SK-N-SH (cell line): ENCODE results near the gene TMEM120B. TPM values are rescaled to one million over a fixed set of nuclear protein-coding genes. Genes with fewer than 3 reads are reported as not detected.

Experiments
- CTCF ChIA-PET: fragments of 300-600, 350-600 bp; formaldehyde crosslinking; extraction: SDS; loops from one replicate; lab custom pipeline; 2021; lab: Yijun Ruan, JAX
- POLR2A ChIA-PET: fragments of 350-600 bp; sonication (Branson Sonifier 250); formaldehyde crosslinking; extraction: SDS; loops from one replicate; lab custom pipeline; 2020; ENCODE audit warnings: antibody characterized with exemption, inconsistent platforms; lab: Yijun Ruan, JAX
- DNase-seq: peaks from one replicate; pipeline ENCODE4 v3.0.0; 2012
- H2AFZ ChIP-seq: fragments of 200-600 bp; sonication (generic); 2 replicates; pipeline ENCODE4 v1.8.1; 2016; ENCODE audit warnings: antibody characterized with exemption, mild to moderate bottlenecking, low read depth
- H3F3A ChIP-seq: fragments of 200-600 bp; sonication (generic); replicated peaks from 2 replicates; pipeline ENCODE3; 2016; ENCODE audit warnings: antibody characterized with exemption, mild to moderate bottlenecking; ENCODE audit not compliant: insufficient read depth
- H3K27ac ChIP-seq, 2 experiments: fragments of 200-500 bp in 1 of 2; fragments of 200-600 bp in 1 of 2; sonication (Bioruptor generic) in 1 of 2; sonication (generic), shearing (Covaris generic) in 1 of 2; 2 replicates each; pipeline versions ENCODE4 v1.5.1 to v1.6.1; 2014 to 2016; ENCODE audit warnings: low read depth in 2 of 2, inconsistent platforms in 1 of 2, low read length in 1 of 2, mild to moderate bottlenecking in 1 of 2, mixed read lengths in 1 of 2
- H3K27me3 ChIP-seq: fragments of 200-600 bp; sonication (generic), shearing (Covaris generic); 2 replicates; pipeline ENCODE4 v1.6.1; 2016; ENCODE audit warnings: mixed run types; ENCODE audit not compliant: insufficient read depth
- H3K36me3 ChIP-seq, 2 experiments: fragments of 200-500 bp in 1 of 2; fragments of 200-600 bp in 1 of 2; sonication (Bioruptor generic) in 1 of 2; sonication (generic) in 1 of 2; replicated peaks in 1 of 2; 2 replicates each; pipeline versions ENCODE3 to v1.5.1; 2014 to 2016; ENCODE audit warnings: low read length in 1 of 2, mild to moderate bottlenecking in 1 of 2; ENCODE audit not compliant: insufficient read depth in 2 of 2, control insufficient read depth in 1 of 2
- H3K4me1 ChIP-seq, 2 experiments: fragments of 200-500 bp in 1 of 2; fragments of 200-600 bp in 1 of 2; sonication (Bioruptor generic) in 1 of 2; sonication (generic), shearing (Covaris generic) in 1 of 2; 2 replicates each; pipeline versions ENCODE4 v1.5.1 to v1.6.1; 2014 to 2016; ENCODE audit warnings: low read depth in 1 of 2, low read length in 1 of 2, mixed run types in 1 of 2; ENCODE audit not compliant: insufficient read depth in 2 of 2, control insufficient read depth in 1 of 2
- H3K4me2 ChIP-seq: fragments of 200-600 bp; sonication (generic), shearing (Covaris generic); 2 replicates; pipeline ENCODE4 v1.6.1; 2017; ENCODE audit warnings: mixed run types
- H3K4me3 ChIP-seq, 2 experiments: fragments of 200-500 bp in 1 of 2; fragments of 200-600 bp in 1 of 2; sonication (Bioruptor generic) in 1 of 2; sonication (generic), shearing (Covaris generic) in 1 of 2; 2 replicates each; pipeline versions ENCODE4 v1.5.1 to v1.8.1; 2014 to 2016; ENCODE audit warnings: low read depth in 2 of 2, inconsistent platforms in 1 of 2, low read length in 1 of 2, mild to moderate bottlenecking in 1 of 2, mixed read lengths in 1 of 2, moderate library complexity in 1 of 2
- H3K79me2 ChIP-seq: fragments of 200-600 bp; sonication (generic); 2 replicates; pipeline ENCODE4 v1.8.1; 2017; ENCODE audit warnings: mild to moderate bottlenecking; ENCODE audit not compliant: insufficient read depth
- H3K9ac ChIP-seq: fragments of 200-600 bp; sonication (generic); 2 replicates; pipeline ENCODE4 v1.6.1; 2017; ENCODE audit warnings: mixed run types
- H3K9me2 ChIP-seq: fragments of 200-600 bp; sonication (generic); 2 replicates; pipeline ENCODE4 v1.6.1; 2017; ENCODE audit warnings: mixed run types
- H3K9me3 ChIP-seq: fragments of 200-600 bp; sonication (generic); 2 replicates; pipeline ENCODE4 v1.6.1; 2017; ENCODE audit warnings: mixed run types, mild to moderate bottlenecking, moderate library complexity
- H4K20me1 ChIP-seq: fragments of 200-600 bp; sonication (generic); 2 replicates; pipeline ENCODE4 v1.6.1; 2017; ENCODE audit warnings: mild to moderate bottlenecking, mixed run types; ENCODE audit not compliant: insufficient read depth
- CHD2 ChIP-seq: fragments of 150-350 bp; IDR thresholded peaks from 2 replicates; pipeline ENCODE4 v1.6.1; 2018; ENCODE audit warnings: low read length; ENCODE audit not compliant: partially characterized antibody
- FOXM1 ChIP-seq: IDR thresholded peaks from 2 replicates; pipeline ENCODE4 v1.4.0; 2012; ENCODE audit warnings: low read depth, mild to moderate bottlenecking
- GABPA ChIP-seq: IDR thresholded peaks from 2 replicates; pipeline ENCODE4 v1.4.0; 2012; ENCODE audit warnings: low read depth, mild to moderate bottlenecking
- GATA2 ChIP-seq: sonication (generic); formaldehyde crosslinking; IDR thresholded peaks from 2 replicates; pipeline ENCODE4 v1.5.0; 2020; ENCODE audit warnings: mild to moderate bottlenecking, missing genetic modification reagents
- MEF2A ChIP-seq: IDR thresholded peaks from 2 replicates; pipeline ENCODE4 v1.4.0; 2012; ENCODE audit warnings: low read depth, borderline replicate concordance
- MXI1 ChIP-seq: IDR thresholded peaks from 2 replicates; pipeline ENCODE4 v1.6.1; 2012; ENCODE audit warnings: mild to moderate bottlenecking, low read depth, low read length, improper control_type of control experiment
- NFIC ChIP-seq: IDR thresholded peaks from 2 replicates; pipeline ENCODE4 v1.4.0; 2012; ENCODE audit warnings: borderline replicate concordance
- NRF1 ChIP-seq: IDR thresholded peaks from 2 replicates; pipeline ENCODE4 v1.6.1; 2012; ENCODE audit warnings: low read depth, mild to moderate bottlenecking, low read length
- PBX3 ChIP-seq: IDR thresholded peaks from 2 replicates; pipeline ENCODE4; 2012
- RCOR1 ChIP-seq: fragments of 150-350 bp; IDR thresholded peaks from 2 replicates; pipeline ENCODE4 v1.6.1; 2017; ENCODE audit warnings: antibody characterized with exemption, low read length
- REST ChIP-seq: IDR thresholded peaks from 2 replicates; pipeline ENCODE4 v1.6.1; 2012; ENCODE audit warnings: mild to moderate bottlenecking, low read depth, low read length, moderate library complexity
- SMC3 ChIP-seq: IDR thresholded peaks from 2 replicates; pipeline ENCODE4 v1.6.1; 2012; ENCODE audit warnings: low read depth, low read length, improper control_type of control experiment
- TAF1 ChIP-seq: IDR thresholded peaks from 2 replicates; pipeline ENCODE4 v1.6.1; 2012; ENCODE audit warnings: low read depth, mild to moderate bottlenecking, low read length, moderate library complexity, borderline replicate concordance
- TCF12 ChIP-seq: IDR thresholded peaks from 2 replicates; pipeline ENCODE4 v1.4.0; 2012
- WGBS: methylation state at CpG from one replicate; pipeline ENCODE4 v1.1.6; 2017; ENCODE audit warnings: low lambda C conversion rate; 5-methylcytosine and 5-hydroxymethylcytosine counted together
- polyA plus RNA-seq, 3 experiments: library from polyadenylated mRNA; depleted of rRNA; stranded (reverse); fragments of >200 nt; gene quantifications; 2 replicates each; pipeline ENCODE4 v1.2.3, GENCODE V29; 2012
- TF ChIP-seq, protein P1 (sequence below): IDR thresholded peaks from 2 replicates; pipeline ENCODE4 v1.4.0; 2012; ENCODE audit warnings: low read depth

The TMEM120B gene
- polyA plus RNA-seq, 1 of the 3 experiments (the other 2 are of a cell fraction) = 15.4 TPM

DNA sequence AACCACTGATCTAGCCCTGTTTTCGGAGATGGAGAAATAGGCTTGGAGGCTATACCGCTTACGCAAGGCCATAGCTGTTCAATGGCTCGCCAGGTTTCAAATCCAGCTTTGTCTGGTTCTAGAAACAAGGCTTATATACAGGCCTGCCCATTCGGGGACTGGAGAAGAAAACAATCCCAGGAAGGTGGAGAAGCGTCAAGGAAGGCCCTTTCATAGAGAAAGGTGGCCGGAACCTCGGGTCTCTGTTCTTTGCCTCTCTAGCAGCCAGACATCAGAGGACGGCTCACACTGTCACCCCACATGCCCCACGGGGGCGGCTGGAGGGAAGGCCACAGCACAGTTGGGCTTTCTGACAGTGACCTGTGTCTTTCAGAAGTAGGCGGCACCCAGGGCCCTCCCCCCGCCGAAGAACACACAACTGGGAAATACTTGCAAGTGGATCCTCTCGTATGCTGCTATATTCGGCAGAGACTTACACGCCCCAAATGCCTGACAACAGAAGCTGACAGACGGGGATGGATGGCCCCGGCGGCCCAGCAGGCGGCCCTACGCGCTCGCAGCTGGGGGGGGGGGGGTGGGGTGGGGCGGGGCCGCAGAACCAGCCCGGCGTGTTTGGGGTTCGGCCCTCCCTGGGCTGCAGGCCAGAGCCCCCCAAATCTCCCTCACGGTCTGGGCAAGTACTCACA lies 86.7 kb downstream of the TMEM120B start:
- peaks cover 59% of the 10 kb centered on the region for H3F3A ChIP-seq
- no peaks in the 10 kb centered on the region for H3K27me3 ChIP-seq
- H3K36me3 ChIP-seq = peaks cover 8 to 11% of the 10 kb centered on the region in 2 experiments
- TF ChIP-seq TCF12 = no peak
- TF ChIP-seq NRF1 = no peak
- TF ChIP-seq GABPA = no peak
- TF ChIP-seq, protein P1, sequence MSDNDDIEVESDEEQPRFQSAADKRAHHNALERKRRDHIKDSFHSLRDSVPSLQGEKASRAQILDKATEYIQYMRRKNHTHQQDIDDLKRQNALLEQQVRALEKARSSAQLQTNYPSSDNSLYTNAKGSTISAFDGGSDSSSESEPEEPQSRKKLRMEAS = 0 out of 2 replicates have a peak, but pooled peaks have one; percentile 17
- peak; percentile 87 for TF ChIP-seq PBX3
- TF ChIP-seq, all 33 proteins: peak for 2
- H3K27ac ChIP-seq = peak overlapping the region; percentile 98 to 99
- peak overlapping the region; percentile 88 for H3K9ac ChIP-seq
- DNase-seq = peak; percentile 75
- no peaks in the 10 kb centered on the region; the same call in 1 of the 2 replicates for H4K20me1 ChIP-seq
- 29% methylated on average over 13 of the region's 30 CpGs for WGBS
- no peak overlapping the region for H2AFZ ChIP-seq
- CTCF ChIA-PET = interaction anchor here (8.8 to 16.0 kb wide), 2 partner anchors 10 to 24 kb away, joined by 382 to 675 read pairs; partner anchors contain the start of gene SETD1B
- H3K4me1 ChIP-seq = peaks cover 40 to 51% of the 10 kb centered on the region in 2 experiments
- no peaks in the 10 kb centered on the region for H3K9me2 ChIP-seq
- H3K9me3 ChIP-seq = no peaks in the 10 kb centered on the region
- POLR2A ChIA-PET = interaction anchor here (1.4 to 7.0 kb wide), 3 partner anchors 7 to 89 kb away, joined by 4 to 79 read pairs (median 34); partner anchors contain the start of gene PSMD9
- peak overlapping the region; percentile 68 to 73 for H3K4me3 ChIP-seq
- H3K79me2 ChIP-seq = peaks cover 64% of the 10 kb centered on the region
- H3K4me2 ChIP-seq = peak overlapping the region; percentile 86

- no peaks in the 10 kb centered on the region for H3K27me3 ChIP-seq
- no peaks in the 10 kb centered on the region for H3K9me2 ChIP-seq
- DNase-seq = peak; percentile 75
- H3K4me3 ChIP-seq = peak overlapping the region; percentile 68 to 73
- 3% methylated on average over 13 of the region's 84 CpGs for WGBS
- H3K4me2 ChIP-seq = peak overlapping the region; percentile 86
- H3K9me3 ChIP-seq = no peaks in the 10 kb centered on the region
- H3K9ac ChIP-seq = peak overlapping the region; percentile 88
- no peak overlapping the region for H2AFZ ChIP-seq
- CTCF ChIA-PET = interaction anchor here (3.7 to 18.3 kb wide), 3 partner anchors 5 to 88 kb away, joined by 15 to 675 read pairs (median 675); partner anchors contain the start of genes PSMD9, RHOF and SETD1B
- H3K79me2 ChIP-seq = peaks cover 71% of the 10 kb centered on the region
- H3K27ac ChIP-seq = peak overlapping the region; percentile 98 to 99
- H3K36me3 ChIP-seq = peaks cover 8 to 11% of the 10 kb centered on the region in 2 experiments
- POLR2A ChIA-PET = interaction anchor here (1.2 to 7.0 kb wide), 4 partner anchors 11 to 88 kb away, joined by 5 to 79 read pairs (median 32); partner anchors contain the start of gene PSMD9
- H3F3A ChIP-seq = peaks cover 52% of the 10 kb centered on the region
- peaks cover 34 to 43% of the 10 kb centered on the region in 2 experiments for H3K4me1 ChIP-seq
- no peaks in the 10 kb centered on the region; the same call in 1 of the 2 replicates for H4K20me1 ChIP-seq
- TF ChIP-seq, protein P1 = peak; percentile 54; the same call in 1 of the 2 replicates
- TF ChIP-seq TAF1 = peak; percentile 76
- no peak for TF ChIP-seq RCOR1
- peak; percentile 28; the same call in 1 of the 2 replicates for TF ChIP-seq FOXM1
- peak; percentile 7 for TF ChIP-seq PBX3
- TF ChIP-seq MEF2A = no peak; the same call in 1 of the 2 replicates
- 0 out of 2 replicates have a peak, but pooled peaks have one; percentile 19 for TF ChIP-seq MXI1
- no peak for TF ChIP-seq GATA2 (CRISPR knock-in tag)
- peak; percentile 63 for TF ChIP-seq CHD2
- peak; percentile 72 for TF ChIP-seq NFIC
- TF ChIP-seq REST = peak; percentile 40; the same call in 1 of the 2 replicates
- TF ChIP-seq SMC3 = no peak
Measured at GRCh38 chr12:121799842-121800693, 87.5 kb downstream of the TMEM120B start.
